Stimulated activated CD8-positive, alpha-beta memory T cell treated with anti-CD3 and anti-CD28 coated beads, Interleukin-15, amount 100 ng/mL, for 48 hours (primary cell): ENCODE data around the gene MYO15B.
"Not testable (repeated sequence)": the region's sequence is repeated elsewhere in the genome, so short reads cannot be mapped to it uniquely, and the experiment has no call there.

ENCODE experiments used
- DNase-seq, 2 donors: peaks; one replicate each; pipeline ENCODE4 v3.0.0-alpha.2; 2020; ENCODE audit warnings: low read depth in 2 of 2

MYO15B gene

GRCh38 chr17:75575728-75576127 is 11.9 kb upstream of the MYO15B start:
- no peak for DNase-seq

- DNase-seq = no peak
These were observed 10.9 kb upstream of the MYO15B start for GRCh38 chr17:75576661-75577060.

GRCh38 chr17:75581121-75581725 is 6.4 kb upstream of the MYO15B start:
- DNase-seq = peak in 1 of 2 donors; percentile 40

GRCh38 chr17:75583197-75583596 is 4.4 kb upstream of the MYO15B start:
- not testable (repeated sequence) for DNase-seq

- no peak for DNase-seq
These were observed 2.8 kb upstream of the MYO15B start for GRCh38 chr17:75584849-75585175.

GRCh38 chr17:75588596-75589011 is 1.0 kb downstream of the MYO15B start:
- no peak for DNase-seq

- DNase-seq = peak; percentile 86 to 95
These were observed 1.7 kb downstream of the MYO15B start for GRCh38 chr17:75589012-75589918.

- DNase-seq = no peak
These were observed 2.3 kb downstream of the MYO15B start for GRCh38 chr17:75589919-75590303.

GRCh38 chr17:75590314-75590761 is 2.7 kb downstream of the MYO15B start:
- DNase-seq = no peak

- DNase-seq = no peak
These were observed 3.5 kb downstream of the MYO15B start for GRCh38 chr17:75590849-75591721.

GRCh38 chr17:75591722-75592302 is 4.2 kb downstream of the MYO15B start:
- no peak for DNase-seq

- no peak for DNase-seq
These were observed 4.9 kb downstream of the MYO15B start for GRCh38 chr17:75592348-75593020.

GRCh38 chr17:75593430-75593829 is 5.8 kb downstream of the MYO15B start:
- DNase-seq = not testable (repeated sequence)

GRCh38 chr17:75594499-75595283 is 7.1 kb downstream of the MYO15B start:
- DNase-seq = no peak

- no peak for DNase-seq
These were observed 7.8 kb downstream of the MYO15B start for GRCh38 chr17:75595284-75595919.

GRCh38 chr17:75595920-75596313 is 8.3 kb downstream of the MYO15B start:
- no peak for DNase-seq

- no peak for DNase-seq
These were observed 8.9 kb downstream of the MYO15B start for GRCh38 chr17:75596320-75597087.

- peak in 1 of 2 donors; percentile 45 for DNase-seq
These were observed 13.7 kb downstream of the MYO15B start for GRCh38 chr17:75601057-75601987.
